ENCODE results near the gene ZNF232.
"Not testable (repeated sequence)": the region's sequence is repeated elsewhere in the genome, so short reads cannot be mapped to it uniquely, and the experiment has no call there.

Gene ZNF232

GRCh38 chr17:5111402-5112204 lies at the start of gene ZNF232:
TSS of gene ZNF232 (minus strand) at chr17:5111878. CDS start at chr17:5111822, 56 bp downstream.
- peak; percentile 87 for DNase-seq

- DNase-seq, result not testable (repeated sequence)
Measured at GRCh38 chr17:5160702-5161101, 49.0 kb upstream of the ZNF232 start.

GRCh38 chr17:5146122-5146521 lies 34.4 kb upstream of the ZNF232 start:
- not testable (repeated sequence) for DNase-seq

GRCh38 chr17:5142877-5143276 lies 31.2 kb upstream of the ZNF232 start:
- DNase-seq, result not testable (repeated sequence)

- no peak for DNase-seq
Measured at GRCh38 chr17:5139458-5139732, 27.7 kb upstream of the ZNF232 start.

GRCh38 chr17:5138616-5139457 lies 27.2 kb upstream of the ZNF232 start:
- no peak for DNase-seq

- DNase-seq, result not testable (repeated sequence)
Measured at GRCh38 chr17:5138198-5138544, 26.5 kb upstream of the ZNF232 start.

- DNase-seq, result not testable (repeated sequence)
Measured at GRCh38 chr17:5137511-5138197, 26.0 kb upstream of the ZNF232 start.

- not testable (repeated sequence) for DNase-seq
Measured at GRCh38 chr17:5136580-5137412, 25.1 kb upstream of the ZNF232 start.

- no peak for DNase-seq
Measured at GRCh38 chr17:5135726-5136579, 24.3 kb upstream of the ZNF232 start.

GRCh38 chr17:5135131-5135712 lies 23.5 kb upstream of the ZNF232 start:
- DNase-seq, result not testable (repeated sequence)

GRCh38 chr17:5134571-5134970 lies 22.9 kb upstream of the ZNF232 start:
- DNase-seq, result not testable (repeated sequence)

- DNase-seq, result not testable (repeated sequence)
Measured at GRCh38 chr17:5133961-5134360, 22.3 kb upstream of the ZNF232 start.

- DNase-seq, result no peak
Measured at GRCh38 chr17:5133311-5133710, 21.6 kb upstream of the ZNF232 start.

GRCh38 chr17:5132503-5133225 lies 21.0 kb upstream of the ZNF232 start:
- DNase-seq, result not testable (repeated sequence)

- DNase-seq, result not testable (repeated sequence)
Measured at GRCh38 chr17:5131799-5132502, 20.3 kb upstream of the ZNF232 start.

GRCh38 chr17:5131146-5131715 lies 19.6 kb upstream of the ZNF232 start:
- DNase-seq, result no peak

GRCh38 chr17:5130687-5131086 lies 19.0 kb upstream of the ZNF232 start:
- not testable (repeated sequence) for DNase-seq

- not testable (repeated sequence) for DNase-seq
Measured at GRCh38 chr17:5130261-5130660, 18.6 kb upstream of the ZNF232 start.
